Measurements from ENCODE around the gene LRRC56.

LRRC56 gene

DNA sequence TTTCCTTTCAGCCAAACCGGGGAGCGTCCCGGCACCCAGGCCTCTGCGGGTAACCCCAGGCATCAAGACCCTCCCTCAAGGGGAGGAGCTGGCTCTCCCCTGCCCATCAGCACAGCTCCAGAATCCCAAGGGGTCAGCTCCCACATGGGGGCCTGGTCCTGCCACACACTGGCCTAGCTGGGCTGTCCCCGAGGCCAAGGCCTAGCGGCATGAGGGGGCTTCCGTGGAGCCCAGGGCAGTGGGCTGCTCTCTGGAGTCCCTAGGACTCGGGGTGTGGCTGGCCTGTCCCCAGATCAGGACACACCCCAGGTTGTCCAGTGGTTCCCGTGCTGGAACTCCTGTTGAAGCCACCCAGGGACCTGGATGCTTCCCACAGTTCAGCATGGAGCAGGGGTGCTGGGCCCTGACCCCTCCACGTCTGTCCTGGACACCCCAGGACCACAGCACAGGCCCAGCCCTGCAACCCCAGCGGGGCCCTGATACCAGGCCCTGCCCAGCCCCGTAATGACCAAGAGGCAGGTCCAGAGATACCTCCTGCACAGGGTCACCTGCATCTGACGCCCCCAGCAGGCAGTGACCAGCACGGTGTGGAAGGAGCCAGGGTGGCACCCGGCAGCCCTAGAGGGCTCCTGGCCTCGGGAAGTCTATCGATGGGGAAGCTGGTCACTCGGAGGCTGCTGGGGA lies 7.5 kb upstream of the LRRC56 start:
- H3K4me3 ChIP-seq (ENCODE audit: low read depth, low read length), result no peak overlapping the region
- TF ChIP-seq, protein P1, sequence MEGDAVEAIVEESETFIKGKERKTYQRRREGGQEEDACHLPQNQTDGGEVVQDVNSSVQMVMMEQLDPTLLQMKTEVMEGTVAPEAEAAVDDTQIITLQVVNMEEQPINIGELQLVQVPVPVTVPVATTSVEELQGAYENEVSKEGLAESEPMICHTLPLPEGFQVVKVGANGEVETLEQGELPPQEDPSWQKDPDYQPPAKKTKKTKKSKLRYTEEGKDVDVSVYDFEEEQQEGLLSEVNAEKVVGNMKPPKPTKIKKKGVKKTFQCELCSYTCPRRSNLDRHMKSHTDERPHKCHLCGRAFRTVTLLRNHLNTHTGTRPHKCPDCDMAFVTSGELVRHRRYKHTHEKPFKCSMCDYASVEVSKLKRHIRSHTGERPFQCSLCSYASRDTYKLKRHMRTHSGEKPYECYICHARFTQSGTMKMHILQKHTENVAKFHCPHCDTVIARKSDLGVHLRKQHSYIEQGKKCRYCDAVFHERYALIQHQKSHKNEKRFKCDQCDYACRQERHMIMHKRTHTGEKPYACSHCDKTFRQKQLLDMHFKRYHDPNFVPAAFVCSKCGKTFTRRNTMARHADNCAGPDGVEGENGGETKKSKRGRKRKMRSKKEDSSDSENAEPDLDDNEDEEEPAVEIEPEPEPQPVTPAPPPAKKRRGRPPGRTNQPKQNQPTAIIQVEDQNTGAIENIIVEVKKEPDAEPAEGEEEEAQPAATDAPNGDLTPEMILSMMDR (IDR thresholded peaks at IDR 0.05; ENCODE audit: low read depth, low read length), result no peak

DNA sequence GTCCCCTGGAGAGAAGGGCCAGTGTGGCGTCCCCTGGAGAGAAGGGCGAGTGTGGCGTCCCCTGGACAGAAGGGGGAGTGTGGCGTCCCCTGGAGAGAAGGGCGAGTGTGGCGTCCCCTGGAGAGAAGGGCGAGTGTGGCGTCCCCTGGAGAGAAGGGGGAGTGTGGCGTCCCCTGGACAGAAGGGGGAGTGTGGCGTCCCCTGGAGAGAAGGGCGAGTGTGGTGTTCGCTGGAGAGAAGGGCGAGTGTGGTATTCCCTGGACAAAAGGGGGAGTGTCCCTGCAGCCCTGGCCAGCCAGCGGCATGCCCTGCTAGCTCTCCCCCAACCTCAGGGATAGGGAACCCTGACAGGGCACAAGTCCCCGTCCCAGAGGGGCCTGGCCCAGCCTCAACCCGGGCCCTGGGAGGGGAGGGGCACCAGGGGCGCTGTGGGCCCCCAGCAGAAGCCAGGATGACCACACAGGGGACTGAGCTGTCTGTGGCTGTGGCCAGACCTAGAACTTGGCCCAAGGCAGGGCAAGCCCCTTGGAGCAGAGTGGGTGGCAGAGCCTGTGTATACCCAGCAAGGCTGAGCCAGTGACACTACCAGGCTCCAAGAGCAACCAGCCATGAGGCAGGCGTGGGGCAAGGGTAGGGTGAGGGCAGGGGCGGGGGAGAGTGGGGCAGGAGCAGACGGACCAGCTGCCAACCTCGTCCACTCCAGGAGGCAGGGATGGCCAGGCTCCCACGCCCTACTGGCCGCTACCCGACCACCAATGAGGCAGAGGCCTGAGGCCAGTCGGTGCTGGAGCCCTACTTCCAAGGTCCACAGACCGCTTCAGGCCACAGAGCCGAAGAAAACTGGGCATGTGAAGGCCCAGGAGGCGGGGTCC lies 6.1 kb upstream of the LRRC56 start:
- TF ChIP-seq, protein P1 (IDR thresholded peaks at IDR 0.05; ENCODE audit: low read depth, low read length), result no peak
- H3K4me3 ChIP-seq (ENCODE audit: low read depth, low read length), result no peak overlapping the region

DNA sequence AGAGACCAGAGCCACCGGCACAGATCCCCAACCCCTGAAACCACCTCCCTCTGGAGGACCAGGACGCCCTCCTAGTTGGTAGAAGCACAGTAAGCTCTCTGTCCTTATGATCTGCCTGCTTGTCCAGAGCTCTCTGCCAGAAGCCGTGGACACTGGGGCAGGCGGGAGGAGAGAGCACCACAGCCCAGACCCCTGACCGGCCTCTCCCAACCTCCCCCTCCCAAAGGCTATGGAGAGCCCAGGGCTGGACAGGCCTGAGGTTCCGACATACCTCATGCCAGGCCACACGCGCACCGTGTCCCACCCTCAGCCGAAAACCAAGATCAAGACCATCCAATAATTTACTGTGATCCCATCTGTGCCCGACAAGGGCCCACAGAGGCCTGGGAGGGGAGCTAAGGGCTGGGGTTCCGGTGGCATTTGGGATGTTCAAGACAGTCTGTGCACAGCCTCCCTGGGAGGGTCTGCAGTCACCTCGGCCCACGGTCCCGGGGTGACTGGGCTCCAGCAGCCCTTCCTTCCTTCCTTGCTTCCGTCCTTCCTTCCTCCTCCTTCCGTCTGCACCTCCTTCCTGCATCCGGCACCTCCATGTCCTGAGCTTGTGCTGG lies 5.3 kb upstream of the LRRC56 start:
- H3K4me3 ChIP-seq (ENCODE audit: low read depth, low read length), result no peak overlapping the region
- TF ChIP-seq, protein P1 (IDR thresholded peaks at IDR 0.05; ENCODE audit: low read depth, low read length), result no peak

DNA sequence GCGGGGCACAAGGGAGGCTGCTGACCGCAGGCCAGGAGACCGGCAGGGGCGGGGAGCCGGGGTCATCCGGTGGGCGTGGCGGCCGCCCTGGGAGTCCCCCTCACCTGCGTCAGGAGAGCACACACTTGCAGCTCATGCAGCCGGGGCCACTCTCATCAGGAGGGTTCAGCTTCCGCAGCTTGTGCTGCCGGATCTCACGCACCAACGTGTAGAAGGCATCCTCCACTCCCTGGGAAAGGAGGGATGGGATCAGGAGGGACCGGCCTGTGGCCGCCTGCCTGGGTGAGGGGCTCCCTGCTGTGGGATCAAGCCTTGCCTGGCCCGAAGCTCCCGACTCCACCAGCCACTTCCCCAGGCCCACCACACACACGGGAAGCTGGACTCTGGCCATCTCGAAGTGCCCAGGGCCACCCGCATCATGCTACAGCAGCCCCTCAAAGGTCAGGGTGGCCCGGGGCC lies 4.8 kb upstream of the LRRC56 start:
- no peak overlapping the region for H3K4me3 ChIP-seq (ENCODE audit: low read depth, low read length)
- TF ChIP-seq, protein P1 (IDR thresholded peaks at IDR 0.05; ENCODE audit: low read depth, low read length), result no peak

DNA sequence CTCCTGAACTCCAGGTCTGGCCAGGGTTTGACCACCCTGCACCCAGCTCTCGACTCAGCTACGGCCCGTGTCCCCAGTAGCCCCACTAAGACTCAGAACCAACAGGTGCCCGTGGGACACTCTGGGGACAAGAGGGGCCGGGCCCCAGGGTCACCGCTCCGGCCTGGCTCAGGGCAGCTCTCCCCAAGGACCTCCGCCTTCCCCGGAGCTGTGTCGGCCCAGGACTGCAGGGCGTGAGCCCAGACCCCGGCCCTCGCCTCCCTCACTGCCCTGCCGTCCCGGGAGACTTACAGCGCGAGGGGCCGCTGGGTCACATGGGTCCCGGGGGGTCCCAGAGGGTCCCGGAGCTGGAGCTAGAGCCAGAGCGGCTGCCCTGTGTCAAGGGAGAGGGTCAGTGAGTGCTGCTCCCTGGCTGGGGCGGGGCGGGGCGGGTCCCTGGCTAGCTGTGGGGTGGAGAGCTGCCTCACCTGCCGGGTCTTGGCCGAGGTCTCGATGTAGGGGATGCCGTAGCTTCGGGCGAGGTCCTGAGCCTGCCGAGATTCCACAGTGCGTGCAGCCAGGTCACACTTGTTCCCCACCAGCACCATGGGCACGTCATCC lies 4.2 kb upstream of the LRRC56 start:
- TF ChIP-seq, protein P1 (IDR thresholded peaks at IDR 0.05; ENCODE audit: low read depth, low read length), result no peak
- H3K4me3 ChIP-seq (ENCODE audit: low read depth, low read length), result no peak overlapping the region

DNA sequence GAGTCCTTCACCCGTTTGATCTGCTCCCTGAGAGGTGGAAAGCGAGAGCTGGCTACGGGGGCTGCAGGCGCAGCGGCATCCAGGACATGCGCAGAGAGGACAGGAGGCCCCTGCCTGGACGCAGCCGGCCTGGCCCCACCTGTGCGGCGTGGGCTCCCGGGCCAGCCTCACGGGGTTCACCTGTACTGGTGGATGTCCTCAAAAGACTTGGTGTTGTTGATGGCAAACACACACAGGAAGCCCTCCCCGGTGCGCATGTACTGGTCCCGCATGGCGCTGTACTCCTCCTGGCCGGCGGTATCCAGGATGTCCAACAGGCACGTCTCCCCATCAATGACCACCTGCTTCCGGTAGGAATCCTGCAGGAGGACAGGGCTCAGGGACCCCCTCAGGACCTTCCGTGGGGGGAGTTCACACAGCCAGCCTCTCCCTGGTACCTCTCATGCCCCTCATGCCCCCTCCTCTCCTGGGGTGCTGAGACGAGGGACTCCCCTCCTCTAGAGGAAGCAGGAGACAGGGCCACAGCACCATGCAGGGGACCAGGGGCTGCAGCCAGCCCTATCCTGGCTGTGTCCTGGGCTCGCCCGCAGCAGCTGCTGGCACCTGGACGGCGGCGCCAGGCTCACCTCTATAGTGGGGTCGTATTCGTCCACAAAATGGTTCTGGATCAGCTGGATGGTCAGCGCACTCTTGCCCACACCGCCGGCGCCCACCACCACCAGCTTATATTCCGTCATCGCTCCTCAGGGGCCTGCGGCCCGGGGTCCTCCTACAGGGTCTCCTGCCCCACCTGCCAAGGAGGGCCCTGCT lies 3.5 kb upstream of the LRRC56 start:
- TF ChIP-seq, protein P1 (IDR thresholded peaks at IDR 0.05; ENCODE audit: low read depth, low read length), result no peak
- peak overlapping the region; percentile 86 for H3K4me3 ChIP-seq (ENCODE audit: low read depth, low read length)

Data from WI38 (cell line).